Measurements from ENCODE around the gene RAB3C.

Gene RAB3C

GRCh38 chr5:58818465-58818864 is 235.6 kb downstream of the RAB3C start:
- no peaks in the 10 kb centered on the region for H3K9me3 ChIP-seq (ENCODE audit: control insufficient read depth, low read length)
- no peak overlapping the region for H3K4me3 ChIP-seq (ENCODE audit: low read length)
- no peaks in the 10 kb centered on the region for H3K36me3 ChIP-seq (ENCODE audit: control insufficient read depth, insufficient read depth, low read length)
- H3K27me3 ChIP-seq (ENCODE audit: control insufficient read depth, insufficient read depth, low read length), result no peaks in the 10 kb centered on the region
- no peak overlapping the region for H3K9ac ChIP-seq (ENCODE audit: low read length)
- no peaks in the 10 kb centered on the region for H3K4me1 ChIP-seq (ENCODE audit: control insufficient read depth, insufficient read depth, low read length)

GRCh38 chr5:58825441-58825840 is 242.6 kb downstream of the RAB3C start:
- Histone ChIP-seq H3K9me3 (ENCODE audit: control insufficient read depth, low read length) (no peaks in the 10 kb centered on the region), H3K9ac (ENCODE audit: low read length) (no peak overlapping the region), H3K27me3 (ENCODE audit: control insufficient read depth, insufficient read depth, low read length) (no peaks in the 10 kb centered on the region), H3K36me3 (ENCODE audit: control insufficient read depth, insufficient read depth, low read length) (no peaks in the 10 kb centered on the region), H3K4me1 (ENCODE audit: control insufficient read depth, insufficient read depth, low read length) (no peaks in the 10 kb centered on the region), H3K4me3 (ENCODE audit: low read length) (no peak overlapping the region)

- Histone ChIP-seq H3K9me3 (ENCODE audit: control insufficient read depth, low read length) (no peaks in the 10 kb centered on the region), H3K27me3 (ENCODE audit: control insufficient read depth, insufficient read depth, low read length) (no peaks in the 10 kb centered on the region), H3K9ac (ENCODE audit: low read length) (no peak overlapping the region), H3K36me3 (ENCODE audit: control insufficient read depth, insufficient read depth, low read length) (no peaks in the 10 kb centered on the region), H3K4me1 (ENCODE audit: control insufficient read depth, insufficient read depth, low read length) (no peaks in the 10 kb centered on the region), H3K4me3 (ENCODE audit: low read length) (no peak overlapping the region)
Measured at GRCh38 chr5:58825899-58826298, 243.0 kb downstream of the RAB3C start.

- H3K36me3 ChIP-seq (ENCODE audit: control insufficient read depth, insufficient read depth, low read length), result no peaks in the 10 kb centered on the region
- no peak overlapping the region for H3K4me3 ChIP-seq (ENCODE audit: low read length)
- H3K9ac ChIP-seq (ENCODE audit: low read length), result no peak overlapping the region
- H3K4me1 ChIP-seq (ENCODE audit: control insufficient read depth, insufficient read depth, low read length), result no peaks in the 10 kb centered on the region
- no peaks in the 10 kb centered on the region for H3K27me3 ChIP-seq (ENCODE audit: control insufficient read depth, insufficient read depth, low read length)
- no peaks in the 10 kb centered on the region for H3K9me3 ChIP-seq (ENCODE audit: control insufficient read depth, low read length)
Measured at GRCh38 chr5:58827463-58827862, 244.6 kb downstream of the RAB3C start.

- no peaks in the 10 kb centered on the region for H3K36me3 ChIP-seq (ENCODE audit: control insufficient read depth, insufficient read depth, low read length)
- no peaks in the 10 kb centered on the region for H3K27me3 ChIP-seq (ENCODE audit: control insufficient read depth, insufficient read depth, low read length)
- H3K4me3 ChIP-seq (ENCODE audit: low read length), result no peak overlapping the region
- no peaks in the 10 kb centered on the region for H3K9me3 ChIP-seq (ENCODE audit: control insufficient read depth, low read length)
- H3K4me1 ChIP-seq (ENCODE audit: control insufficient read depth, insufficient read depth, low read length), result no peaks in the 10 kb centered on the region
- H3K9ac ChIP-seq (ENCODE audit: low read length), result no peak overlapping the region
Measured at GRCh38 chr5:58828258-58828657, 245.4 kb downstream of the RAB3C start.

GRCh38 chr5:58834242-58835225 is 251.7 kb downstream of the RAB3C start:
- Histone ChIP-seq H3K4me1 (ENCODE audit: control insufficient read depth, insufficient read depth, low read length) (no peaks in the 10 kb centered on the region), H3K9me3 (ENCODE audit: control insufficient read depth, low read length) (no peaks in the 10 kb centered on the region), H3K27me3 (ENCODE audit: control insufficient read depth, insufficient read depth, low read length) (no peaks in the 10 kb centered on the region), H3K9ac (ENCODE audit: low read length) (no peak overlapping the region), H3K36me3 (ENCODE audit: control insufficient read depth, insufficient read depth, low read length) (no peaks in the 10 kb centered on the region), H3K4me3 (ENCODE audit: low read length) (no peak overlapping the region)

GRCh38 chr5:58836351-58836750 is 253.5 kb downstream of the RAB3C start:
- Histone ChIP-seq H3K9me3 (ENCODE audit: control insufficient read depth, low read length) (no peaks in the 10 kb centered on the region), H3K36me3 (ENCODE audit: control insufficient read depth, insufficient read depth, low read length) (no peaks in the 10 kb centered on the region), H3K4me1 (ENCODE audit: control insufficient read depth, insufficient read depth, low read length) (no peaks in the 10 kb centered on the region), H3K4me3 (ENCODE audit: low read length) (no peak overlapping the region), H3K9ac (ENCODE audit: low read length) (no peak overlapping the region), H3K27me3 (ENCODE audit: control insufficient read depth, insufficient read depth, low read length) (no peaks in the 10 kb centered on the region)

GRCh38 chr5:58838729-58839128 is 255.9 kb downstream of the RAB3C start:
- Histone ChIP-seq H3K9ac (ENCODE audit: low read length) (no peak overlapping the region), H3K9me3 (ENCODE audit: control insufficient read depth, low read length) (no peaks in the 10 kb centered on the region), H3K27me3 (ENCODE audit: control insufficient read depth, insufficient read depth, low read length) (no peaks in the 10 kb centered on the region), H3K4me1 (ENCODE audit: control insufficient read depth, insufficient read depth, low read length) (no peaks in the 10 kb centered on the region), H3K4me3 (ENCODE audit: low read length) (no peak overlapping the region), H3K36me3 (ENCODE audit: control insufficient read depth, insufficient read depth, low read length) (no peaks in the 10 kb centered on the region)

GRCh38 chr5:58842852-58843251 is 260.0 kb downstream of the RAB3C start:
- Histone ChIP-seq H3K36me3 (ENCODE audit: control insufficient read depth, insufficient read depth, low read length) (no peaks in the 10 kb centered on the region), H3K4me1 (ENCODE audit: control insufficient read depth, insufficient read depth, low read length) (no peaks in the 10 kb centered on the region), H3K4me3 (ENCODE audit: low read length) (no peak overlapping the region), H3K27me3 (ENCODE audit: control insufficient read depth, insufficient read depth, low read length) (no peaks in the 10 kb centered on the region), H3K9ac (ENCODE audit: low read length) (no peak overlapping the region), H3K9me3 (ENCODE audit: control insufficient read depth, low read length) (no peaks in the 10 kb centered on the region)

- Histone ChIP-seq H3K9me3 (ENCODE audit: control insufficient read depth, low read length) (no peaks in the 10 kb centered on the region), H3K9ac (ENCODE audit: low read length) (no peak overlapping the region), H3K36me3 (ENCODE audit: control insufficient read depth, insufficient read depth, low read length) (no peaks in the 10 kb centered on the region), H3K4me1 (ENCODE audit: control insufficient read depth, insufficient read depth, low read length) (peaks cover 3% of the 10 kb centered on the region), H3K4me3 (ENCODE audit: low read length) (no peak overlapping the region), H3K27me3 (ENCODE audit: control insufficient read depth, insufficient read depth, low read length) (no peaks in the 10 kb centered on the region)
Measured at GRCh38 chr5:58844395-58844794, 261.5 kb downstream of the RAB3C start.

GRCh38 chr5:58847041-58847440 is 264.2 kb downstream of the RAB3C start:
- Histone ChIP-seq H3K4me1 (ENCODE audit: control insufficient read depth, insufficient read depth, low read length) (peaks cover 18% of the 10 kb centered on the region), H3K27me3 (ENCODE audit: control insufficient read depth, insufficient read depth, low read length) (no peaks in the 10 kb centered on the region), H3K4me3 (ENCODE audit: low read length) (no peak overlapping the region), H3K36me3 (ENCODE audit: control insufficient read depth, insufficient read depth, low read length) (no peaks in the 10 kb centered on the region), H3K9ac (ENCODE audit: low read length) (no peak overlapping the region), H3K9me3 (ENCODE audit: control insufficient read depth, low read length) (no peaks in the 10 kb centered on the region)

GRCh38 chr5:58849223-58849622 is 266.3 kb downstream of the RAB3C start:
- no peak overlapping the region for H3K9ac ChIP-seq (ENCODE audit: low read length)
- H3K27me3 ChIP-seq (ENCODE audit: control insufficient read depth, insufficient read depth, low read length), result no peaks in the 10 kb centered on the region
- no peaks in the 10 kb centered on the region for H3K9me3 ChIP-seq (ENCODE audit: control insufficient read depth, low read length)
- peaks cover 18% of the 10 kb centered on the region for H3K4me1 ChIP-seq (ENCODE audit: control insufficient read depth, insufficient read depth, low read length)
- no peaks in the 10 kb centered on the region for H3K36me3 ChIP-seq (ENCODE audit: control insufficient read depth, insufficient read depth, low read length)
- H3K4me3 ChIP-seq (ENCODE audit: low read length), result no peak overlapping the region
